Thoracic aorta (tissue), 2 donors: Measurements from ENCODE around the gene TCF4. TPM values are rescaled to one million over a fixed set of nuclear protein-coding genes. Genes with fewer than 3 reads are reported as not detected.

Experiments
- ATAC-seq: fragments of 150-250 bp; one replicate; pipeline ENCODE4 v1.8.0; 2017; ENCODE audit warnings: low read depth; ENCODE audit not compliant: insufficient number of reproducible peaks, low FRiP score
- DNase-seq: peaks from one replicate; pipeline ENCODE4 v3.0.0-alpha.2; 2020; ENCODE audit warnings: low spot score
- H3K27ac ChIP-seq, 2 donors: fragments of 200-600 bp; sonication (generic); 1 replicate in 1 of 2; 2 replicates in 1 of 2; pipeline ENCODE4 v1.5.1; 2016; ENCODE audit warnings: mild to moderate bottlenecking in 2 of 2, moderate library complexity in 2 of 2
- H3K27me3 ChIP-seq: fragments of 200-600 bp; sonication (generic); replicated peaks from 2 replicates; pipeline ENCODE4 v1.6.0; 2016; ENCODE audit warnings: mild to moderate bottlenecking; ENCODE audit not compliant: insufficient read depth
- H3K36me3 ChIP-seq: fragments of 200-600 bp; sonication (generic); one replicate; pipeline ENCODE4 v1.5.1; 2016
- H3K4me1 ChIP-seq, 2 donors: fragments of 200-600 bp; sonication (generic); 1 replicate in 1 of 2; 2 replicates in 1 of 2; pipeline versions ENCODE4 v1.5.1 to v1.6.0; 2016; ENCODE audit warnings: low read depth in 2 of 2, mild to moderate bottlenecking in 1 of 2; ENCODE audit not compliant: control insufficient read depth in 1 of 2
- H3K4me3 ChIP-seq: fragments of 200-600 bp; sonication (generic); 2 replicates; pipeline ENCODE4 v1.5.1; 2016; ENCODE audit warnings: mild to moderate bottlenecking
- H3K9me3 ChIP-seq: fragments of 200-600 bp; sonication (generic); 2 replicates; pipeline ENCODE4 v1.5.1; 2016
- total RNA-seq, 2 donors: library from RNA; depleted of rRNA; stranded (reverse); fragments of >200 nt; gene quantifications; one replicate each; pipeline versions ENCODE4 v1.1.0 to v1.2.3, GENCODE V29; 2016
- TF ChIP-seq, protein P1 (sequence below): fragments of 200-600 bp; sonication (generic); IDR thresholded peaks from one replicate; pipeline ENCODE4 v1.5.1; 2019; ENCODE audit warnings: antibody characterized with exemption

The TCF4 gene
- total RNA-seq, 2 donors from 2014 or later, result 178 to 267 TPM

DNA sequence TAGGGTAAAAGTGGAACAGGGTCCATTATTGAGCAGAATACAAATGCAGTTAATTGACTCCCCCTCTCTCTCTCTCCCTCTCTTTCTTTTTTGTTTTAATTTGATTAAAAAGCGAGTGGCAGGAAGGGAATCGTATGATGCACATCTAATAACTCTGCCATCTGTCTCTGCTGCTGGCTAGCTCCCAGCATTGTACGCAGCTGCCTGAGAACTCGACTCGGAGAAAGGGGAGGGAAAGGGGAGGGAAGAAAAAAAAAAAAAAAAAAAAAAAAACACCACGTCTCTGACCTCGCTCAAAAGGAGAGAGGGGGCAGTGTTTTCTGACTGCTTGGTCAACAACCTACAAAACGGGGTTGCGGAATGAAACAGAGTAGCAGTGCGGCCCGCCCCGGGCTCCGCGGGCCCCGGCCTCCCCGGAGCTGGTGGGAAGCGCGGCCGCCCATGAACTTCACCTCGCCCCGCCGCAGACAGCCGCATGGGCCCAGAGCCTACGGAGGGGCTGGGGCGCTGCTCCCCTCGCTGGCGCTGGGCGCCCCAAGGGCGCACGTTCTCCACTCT lies 265.7 kb downstream of the TCF4 start:
- peak overlapping the region; percentile 79 for H3K4me3 ChIP-seq
- ATAC-seq, result peak; percentile 84
- H3K27me3 ChIP-seq, result no peaks in the 10 kb centered on the region
- DNase-seq, result peak; percentile 63
- H3K27ac ChIP-seq, result peak overlapping the region; percentile 93 to 95
- H3K9me3 ChIP-seq, result no peaks in the 10 kb centered on the region
- H3K4me1 ChIP-seq, result peaks cover 14 to 49% of the 10 kb centered on the region in 2 donors
- TF ChIP-seq, protein P1, sequence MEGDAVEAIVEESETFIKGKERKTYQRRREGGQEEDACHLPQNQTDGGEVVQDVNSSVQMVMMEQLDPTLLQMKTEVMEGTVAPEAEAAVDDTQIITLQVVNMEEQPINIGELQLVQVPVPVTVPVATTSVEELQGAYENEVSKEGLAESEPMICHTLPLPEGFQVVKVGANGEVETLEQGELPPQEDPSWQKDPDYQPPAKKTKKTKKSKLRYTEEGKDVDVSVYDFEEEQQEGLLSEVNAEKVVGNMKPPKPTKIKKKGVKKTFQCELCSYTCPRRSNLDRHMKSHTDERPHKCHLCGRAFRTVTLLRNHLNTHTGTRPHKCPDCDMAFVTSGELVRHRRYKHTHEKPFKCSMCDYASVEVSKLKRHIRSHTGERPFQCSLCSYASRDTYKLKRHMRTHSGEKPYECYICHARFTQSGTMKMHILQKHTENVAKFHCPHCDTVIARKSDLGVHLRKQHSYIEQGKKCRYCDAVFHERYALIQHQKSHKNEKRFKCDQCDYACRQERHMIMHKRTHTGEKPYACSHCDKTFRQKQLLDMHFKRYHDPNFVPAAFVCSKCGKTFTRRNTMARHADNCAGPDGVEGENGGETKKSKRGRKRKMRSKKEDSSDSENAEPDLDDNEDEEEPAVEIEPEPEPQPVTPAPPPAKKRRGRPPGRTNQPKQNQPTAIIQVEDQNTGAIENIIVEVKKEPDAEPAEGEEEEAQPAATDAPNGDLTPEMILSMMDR, result no peak
- no peaks in the 10 kb centered on the region for H3K36me3 ChIP-seq

DNA sequence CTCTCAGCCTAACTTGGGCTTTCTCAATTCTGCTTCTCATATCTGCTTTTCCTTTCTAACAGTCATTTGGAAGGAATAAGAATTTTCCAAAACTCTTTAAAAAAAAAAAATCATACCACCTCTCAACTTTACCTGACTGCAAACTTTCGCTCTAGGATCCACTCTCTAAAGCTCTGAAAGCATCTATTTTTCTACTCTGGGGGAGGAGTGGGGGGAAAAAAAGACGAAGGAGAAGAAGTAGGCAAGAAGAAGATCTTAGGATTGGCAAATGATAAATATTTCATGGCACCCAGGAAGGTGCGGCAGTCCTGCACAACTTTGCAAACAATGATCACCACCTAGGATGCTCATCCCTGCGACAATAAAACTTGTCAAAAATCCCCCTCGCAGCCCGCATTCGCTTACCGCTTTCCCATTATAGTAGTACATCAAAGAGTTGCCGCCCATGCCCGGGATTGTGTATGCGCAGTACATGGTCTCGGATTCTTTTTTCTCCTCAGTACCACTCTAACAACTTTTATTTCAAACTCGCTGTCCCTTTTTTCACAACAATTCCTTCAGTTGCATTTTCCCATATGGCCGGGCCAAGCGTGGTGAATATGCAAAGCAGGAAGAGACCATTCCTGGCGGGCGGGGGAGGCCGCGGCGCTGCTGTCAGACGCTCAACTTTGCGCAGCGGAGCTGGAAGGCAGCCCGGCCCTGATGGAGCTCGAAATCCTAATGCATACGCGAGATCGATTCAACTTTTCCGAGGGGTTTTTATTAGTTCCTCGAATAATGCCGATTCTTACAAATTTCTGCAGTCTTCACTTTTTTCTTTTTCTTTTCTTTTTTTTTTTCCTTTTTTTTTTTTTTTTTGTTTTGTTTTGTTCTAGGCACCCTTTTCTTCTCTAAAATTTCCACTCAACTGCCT lies 266.5 kb downstream of the TCF4 start:
- ATAC-seq (peak; percentile 80), DNase-seq (peak; percentile 71)
- H3K4me1 ChIP-seq, result peaks cover 20 to 46% of the 10 kb centered on the region in 2 donors
- H3K36me3 ChIP-seq, result no peaks in the 10 kb centered on the region
- H3K27ac ChIP-seq, result peak overlapping the region; percentile 93 to 95
- TF ChIP-seq, protein P1, result no peak
- H3K4me3 ChIP-seq, result peak overlapping the region; percentile 79
- H3K27me3 ChIP-seq, result no peaks in the 10 kb centered on the region
- H3K9me3 ChIP-seq, result no peaks in the 10 kb centered on the region

DNA sequence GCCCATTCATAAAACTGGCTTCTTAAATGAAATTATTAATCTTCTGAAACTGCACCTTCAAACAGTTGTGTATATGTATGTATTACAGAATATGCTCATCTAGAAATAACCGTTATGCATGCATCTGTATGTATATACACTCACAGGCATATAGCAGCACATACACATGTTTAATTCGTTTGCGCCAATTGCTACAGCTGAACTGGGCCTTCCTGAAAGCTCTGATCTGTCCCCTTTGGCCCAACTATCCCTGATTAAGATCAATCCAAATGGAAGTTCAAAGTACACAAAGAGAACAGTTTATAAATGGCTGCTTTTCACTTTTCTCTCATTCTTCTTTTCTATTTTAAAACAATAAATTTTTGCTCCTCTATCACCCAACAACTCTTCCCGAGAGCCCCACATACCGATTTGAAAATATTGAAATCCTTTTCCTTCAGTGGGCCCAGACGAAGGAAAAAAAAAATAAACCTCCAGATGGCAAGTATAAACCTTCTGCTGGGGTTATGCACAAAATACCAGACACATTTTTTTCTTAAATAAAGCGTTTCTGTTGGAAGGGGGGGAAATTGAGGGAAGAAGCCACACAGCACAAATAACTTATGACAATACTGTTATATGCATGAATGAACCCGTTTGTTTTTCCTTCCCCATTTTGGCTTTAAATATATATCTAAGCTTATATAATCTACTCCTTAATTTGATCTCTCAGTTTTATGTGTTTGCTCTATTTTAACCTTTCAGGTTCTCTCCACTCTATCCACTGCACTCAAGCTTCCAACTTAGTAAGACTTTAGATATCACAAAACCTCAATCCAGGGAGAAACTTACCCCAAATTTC lies 267.3 kb downstream of the TCF4 start:
- no peak for ATAC-seq
- Histone ChIP-seq H3K9me3 (no peaks in the 10 kb centered on the region), H3K27me3 (no peaks in the 10 kb centered on the region), H3K4me1 (peaks cover 20 to 45% of the 10 kb centered on the region in 2 donors), H3K36me3 (no peaks in the 10 kb centered on the region), H3K27ac (peak overlapping the region; percentile 93 to 95), H3K4me3 (peak overlapping the region; percentile 79)
- no peak for DNase-seq
- TF ChIP-seq, protein P1, result no peak

DNA sequence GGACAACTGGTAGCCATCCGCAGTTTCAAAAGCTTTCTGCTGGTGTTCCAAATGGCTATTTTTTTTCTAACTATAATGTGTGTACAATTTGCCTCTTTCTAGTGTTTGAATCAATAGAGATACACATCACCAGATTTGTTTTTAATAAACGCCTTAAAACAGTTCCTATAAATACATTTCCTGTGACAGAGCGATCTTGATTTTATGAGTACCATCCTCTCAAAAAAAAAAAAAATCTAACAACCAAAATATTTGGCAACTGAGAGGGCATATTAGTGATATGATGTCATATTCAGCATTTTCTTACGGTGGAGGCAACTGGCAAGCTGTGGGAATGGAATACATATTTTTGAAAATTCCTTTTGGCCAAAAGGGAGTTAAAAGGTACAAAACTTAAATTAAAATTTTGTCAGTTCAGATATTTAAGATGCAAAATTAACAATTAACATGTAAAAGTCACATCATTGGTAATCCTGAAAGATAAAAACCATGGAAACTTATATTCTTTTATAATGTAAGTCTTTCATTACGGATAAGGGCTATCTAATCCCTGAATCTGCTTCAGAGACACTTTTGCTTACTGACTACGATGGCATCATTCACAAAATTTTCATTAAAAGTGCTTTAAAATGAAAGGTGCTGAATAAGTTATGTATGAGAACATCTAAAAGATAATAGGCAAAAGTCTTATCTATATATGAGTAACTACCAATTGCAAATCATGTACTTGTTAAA lies 268.4 kb downstream of the TCF4 start:
- H3K36me3 ChIP-seq, result no peaks in the 10 kb centered on the region
- DNase-seq (no peak), ATAC-seq (peak; percentile 36)
- no peaks in the 10 kb centered on the region for H3K27me3 ChIP-seq
- H3K4me1 ChIP-seq, result peaks cover 26 to 54% of the 10 kb centered on the region in 2 donors
- H3K4me3 ChIP-seq, result peak overlapping the region; percentile 79
- peak overlapping the region; percentile 93 to 95 for H3K27ac ChIP-seq
- TF ChIP-seq, protein P1, result no peak
- H3K9me3 ChIP-seq, result no peaks in the 10 kb centered on the region
